ENCODE data around the gene MTMR3. TPM values are rescaled to one million over a fixed set of nuclear protein-coding genes. Genes with fewer than 3 reads are reported as not detected.

Gene MTMR3
- total and polyA plus RNA-seq, 12 donors, result 23.5 to 80.7 (median 40.9) TPM

GRCh38 chr22:29992341-29993275, 109.6 kb downstream of the MTMR3 start:
- TF ChIP-seq POLR2A (IDR thresholded peaks at IDR 0.05), result no peak
- TF ChIP-seq CTCF (IDR thresholded peaks at IDR 0.05), result no peak
- intact Hi-C loops (cut with DNase I), result no loop called here
- Histone ChIP-seq H3K4me1 (replicated peaks in 1 of 2) (peaks cover 9 to 25% of the 10 kb centered on the region in 2 donors), H3K4me3 (no peak overlapping the region), H3K27ac (peak overlapping the region in 2 of 5 donors; percentile 27 to 44), H3K27me3 (no peaks in the 10 kb centered on the region), H3K36me3 (replicated peaks in 1 of 2) (peaks cover 0 to 6% of the 10 kb centered on the region in 2 donors), H3K9me3 (replicated peaks in 1 of 3) (no peaks in the 10 kb centered on the region)
- no peak for DNase-seq
- WGBS, 4 donors, result 61 to 74% (median 68%) methylated on average over 6 of the region's 6 CpGs

GRCh38 chr22:29994027-29994715, 111.2 kb downstream of the MTMR3 start:
- H3K27me3 ChIP-seq, result no peaks in the 10 kb centered on the region
- no peak overlapping the region for H3K4me3 ChIP-seq
- no peaks in the 10 kb centered on the region for H3K9me3 ChIP-seq (replicated peaks in 1 of 3)
- peak overlapping the region in 2 of 5 donors; percentile 47 to 50 for H3K27ac ChIP-seq
- 85 to 95% (median 90%) methylated on average over 3 of the region's 3 CpGs for WGBS, 4 donors
- peaks cover 9 to 25% of the 10 kb centered on the region in 2 donors for H3K4me1 ChIP-seq (replicated peaks in 1 of 2)
- TF ChIP-seq POLR2A (IDR thresholded peaks at IDR 0.05) (no peak), CTCF (IDR thresholded peaks at IDR 0.05) (no peak)
- DNase-seq, result no peak
- intact Hi-C loops (cut with DNase I), result no loop called here
- H3K36me3 ChIP-seq (replicated peaks in 1 of 2), result peaks cover 0 to 6% of the 10 kb centered on the region in 2 donors

- no peak for TF ChIP-seq CTCF (IDR thresholded peaks at IDR 0.05)
- no peak for TF ChIP-seq POLR2A (IDR thresholded peaks at IDR 0.05)
- intact Hi-C loops (cut with DNase I), result no loop called here
- Histone ChIP-seq H3K4me1 (replicated peaks in 1 of 2) (peaks cover 9 to 25% of the 10 kb centered on the region in 2 donors), H3K27me3 (no peaks in the 10 kb centered on the region), H3K9me3 (replicated peaks in 1 of 3) (no peaks in the 10 kb centered on the region), H3K4me3 (no peak overlapping the region), H3K36me3 (replicated peaks in 1 of 2) (peaks cover 0 to 8% of the 10 kb centered on the region in 2 donors), H3K27ac (peak overlapping the region in 4 of 5 donors; percentile 7 to 50 (median 28))
- peak in 1 of 7 donors; percentile 31 for DNase-seq
- WGBS, 4 donors, result 13 to 26% (median 14%) methylated on average over 3 of the region's 3 CpGs
Observed at GRCh38 chr22:29994943-29995342, 112.0 kb downstream of the MTMR3 start.

GRCh38 chr22:29997107-29997506, 114.1 kb downstream of the MTMR3 start:
- H3K27ac ChIP-seq, result no peak overlapping the region
- peaks cover 0 to 5% of the 10 kb centered on the region in 2 donors for H3K36me3 ChIP-seq (replicated peaks in 1 of 2)
- H3K4me1 ChIP-seq (replicated peaks in 1 of 2), result peaks cover 9 to 25% of the 10 kb centered on the region in 2 donors
- TF ChIP-seq POLR2A (IDR thresholded peaks at IDR 0.05) (no peak), CTCF (IDR thresholded peaks at IDR 0.05) (no peak)
- no peak overlapping the region for H3K4me3 ChIP-seq
- no peak for DNase-seq
- H3K27me3 ChIP-seq, result no peaks in the 10 kb centered on the region
- intact Hi-C loops (cut with DNase I), result no loop called here
- no peaks in the 10 kb centered on the region for H3K9me3 ChIP-seq (replicated peaks in 1 of 3)

Measured in adrenal gland (tissue), 12 donors.